GM12891 (cell line): ENCODE results near the gene PCID2.

Source experiments
- POLR2A ChIP-seq: IDR thresholded peaks from 2 replicates; pipeline ENCODE4 v1.6.1; 2011; ENCODE audit warnings: low read depth, low read length, control low read depth
- POLR2AphosphoS5 ChIP-seq: IDR thresholded peaks from 2 replicates; pipeline ENCODE4 v1.6.1; 2011; ENCODE audit warnings: low read depth, low read length, control low read depth

DNA sequence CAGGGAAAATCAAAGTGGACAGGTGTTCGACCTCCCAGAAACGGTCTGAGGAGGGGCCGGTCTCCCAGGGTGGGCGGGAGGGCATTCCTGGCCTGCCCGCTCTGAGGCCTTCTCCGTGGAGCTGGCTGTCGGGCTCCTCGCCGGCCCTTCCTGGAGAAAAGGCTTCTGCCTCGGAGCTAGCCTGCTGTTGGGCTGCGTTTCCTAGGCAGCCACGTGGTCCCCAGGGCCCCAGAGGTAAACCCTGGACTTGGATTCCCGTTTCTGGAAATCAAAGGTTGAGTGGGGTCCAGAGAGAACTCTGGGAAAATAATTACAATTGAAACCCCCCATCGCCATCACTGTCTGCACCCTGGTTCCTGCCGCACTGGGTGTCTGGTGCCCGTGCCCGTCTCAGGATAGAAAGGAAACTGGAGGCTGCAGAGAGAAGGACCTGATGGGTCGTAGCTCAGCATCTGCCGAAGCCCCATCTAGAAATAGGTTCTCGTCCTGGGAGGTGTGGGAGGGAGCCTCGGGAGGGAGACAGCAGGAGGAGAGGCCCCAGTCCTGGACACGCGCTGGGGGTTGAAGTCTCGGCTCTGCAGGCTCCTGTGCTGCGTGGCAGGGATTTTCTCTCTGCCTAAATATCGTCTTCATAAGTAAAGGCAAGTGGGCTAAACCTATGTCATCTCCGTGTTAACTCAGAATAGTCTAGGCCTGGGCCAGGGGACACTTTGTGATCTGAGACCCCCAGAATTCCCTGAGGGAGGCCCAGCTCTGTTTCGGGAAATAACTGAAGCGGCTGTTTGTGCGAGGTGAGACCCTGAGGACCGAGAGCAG, 57.7 kb downstream of the PCID2 start:
- TF ChIP-seq POLR2AphosphoS5: no peak
- TF ChIP-seq POLR2A: no peak
